ENCODE results near the gene AP1B1.

Gene AP1B1

GRCh38 chr22:29387921-29388758 is at the start of gene AP1B1:
TSS of gene AP1B1 (minus strand) at chr22:29388570. CDS start at chr22:29367243, 21,327 bp downstream.
- H3K27ac ChIP-seq: peak within 1 kb of the TSS; percentile 90
- TF ChIP-seq, protein P1, sequence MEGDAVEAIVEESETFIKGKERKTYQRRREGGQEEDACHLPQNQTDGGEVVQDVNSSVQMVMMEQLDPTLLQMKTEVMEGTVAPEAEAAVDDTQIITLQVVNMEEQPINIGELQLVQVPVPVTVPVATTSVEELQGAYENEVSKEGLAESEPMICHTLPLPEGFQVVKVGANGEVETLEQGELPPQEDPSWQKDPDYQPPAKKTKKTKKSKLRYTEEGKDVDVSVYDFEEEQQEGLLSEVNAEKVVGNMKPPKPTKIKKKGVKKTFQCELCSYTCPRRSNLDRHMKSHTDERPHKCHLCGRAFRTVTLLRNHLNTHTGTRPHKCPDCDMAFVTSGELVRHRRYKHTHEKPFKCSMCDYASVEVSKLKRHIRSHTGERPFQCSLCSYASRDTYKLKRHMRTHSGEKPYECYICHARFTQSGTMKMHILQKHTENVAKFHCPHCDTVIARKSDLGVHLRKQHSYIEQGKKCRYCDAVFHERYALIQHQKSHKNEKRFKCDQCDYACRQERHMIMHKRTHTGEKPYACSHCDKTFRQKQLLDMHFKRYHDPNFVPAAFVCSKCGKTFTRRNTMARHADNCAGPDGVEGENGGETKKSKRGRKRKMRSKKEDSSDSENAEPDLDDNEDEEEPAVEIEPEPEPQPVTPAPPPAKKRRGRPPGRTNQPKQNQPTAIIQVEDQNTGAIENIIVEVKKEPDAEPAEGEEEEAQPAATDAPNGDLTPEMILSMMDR (conservative IDR thresholded peaks at IDR 0.05): no peak
- peak; percentile 70 for TF ChIP-seq ZFX (IDR thresholded peaks at IDR 0.05)

DNA sequence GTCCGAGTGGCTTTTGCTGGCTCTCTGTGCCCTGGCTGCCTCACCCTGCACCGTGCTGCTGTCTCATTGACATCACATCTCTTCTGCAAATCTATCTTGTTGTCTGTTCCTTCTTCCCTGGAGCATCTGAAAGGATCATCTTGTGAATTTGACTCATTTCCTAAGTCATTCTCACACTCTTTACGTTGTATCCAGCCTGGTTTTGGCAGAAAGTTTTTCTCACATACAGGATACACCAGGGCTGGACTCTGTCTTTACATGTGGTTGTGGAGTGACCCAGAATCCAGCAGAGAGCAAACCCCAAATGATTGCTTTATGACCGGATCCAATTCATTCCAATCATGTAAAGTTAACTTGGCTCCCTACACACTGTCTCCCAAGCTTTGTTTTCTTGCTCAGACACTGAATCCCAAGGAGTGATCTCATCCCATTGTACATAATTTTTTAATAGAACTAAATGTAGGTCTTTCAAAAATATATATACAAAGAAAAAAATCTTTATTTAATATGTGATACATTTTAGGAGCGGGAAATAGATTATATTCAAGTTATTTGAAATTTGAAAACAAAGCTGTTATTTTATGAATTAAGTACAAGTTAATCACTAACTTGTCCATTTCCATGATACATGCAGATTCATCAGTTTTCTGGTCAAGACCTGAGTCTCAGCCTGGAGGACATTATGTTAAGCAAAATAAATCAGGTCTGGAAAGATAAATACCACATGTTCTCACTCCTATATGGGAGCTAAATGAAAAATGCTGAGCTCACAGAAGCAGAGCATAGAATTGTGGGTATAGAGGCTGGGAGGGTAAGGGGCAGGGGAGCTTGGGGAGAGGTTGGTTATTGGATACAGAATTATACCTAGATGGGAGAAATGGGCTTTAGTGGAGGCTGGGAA is 47.1 kb upstream of the AP1B1 start:
- TF ChIP-seq ZFX (IDR thresholded peaks at IDR 0.05): no peak
- TF ChIP-seq, protein P1 (conservative IDR thresholded peaks at IDR 0.05): no peak
- H3K27ac ChIP-seq: no peak overlapping the region

GRCh38 chr22:29434288-29434687 is 45.9 kb upstream of the AP1B1 start:
- H3K27ac ChIP-seq: no peak overlapping the region
- no peak for TF ChIP-seq ZFX (IDR thresholded peaks at IDR 0.05)
- TF ChIP-seq, protein P1 (conservative IDR thresholded peaks at IDR 0.05): no peak

GRCh38 chr22:29433856-29434255 is 45.5 kb upstream of the AP1B1 start:
- TF ChIP-seq, protein P1 (conservative IDR thresholded peaks at IDR 0.05): no peak
- TF ChIP-seq ZFX (IDR thresholded peaks at IDR 0.05): no peak
- no peak overlapping the region for H3K27ac ChIP-seq

DNA sequence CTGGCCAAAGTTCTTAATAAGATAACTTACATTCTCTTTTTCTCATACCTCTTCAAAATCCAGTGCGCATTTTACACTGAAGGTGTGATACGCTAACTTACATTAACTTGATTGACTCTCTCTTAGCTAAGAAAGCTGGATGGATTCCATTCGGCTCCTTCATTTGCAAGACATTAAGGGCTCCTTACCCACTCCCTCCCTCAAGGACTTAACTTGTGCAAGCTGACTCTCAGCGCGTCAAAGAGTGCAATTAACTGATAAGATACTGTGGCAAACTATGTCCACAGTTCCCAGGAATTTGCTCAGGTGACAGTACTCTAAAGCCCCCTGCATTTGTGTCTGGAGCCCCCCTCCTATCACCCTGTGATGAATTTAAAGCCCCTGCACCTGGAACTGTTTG is 43.6 kb upstream of the AP1B1 start:
- no peak overlapping the region for H3K27ac ChIP-seq
- TF ChIP-seq ZFX (IDR thresholded peaks at IDR 0.05): no peak
- TF ChIP-seq, protein P1 (conservative IDR thresholded peaks at IDR 0.05): no peak

GRCh38 chr22:29427176-29427760 is 38.9 kb upstream of the AP1B1 start:
- TF ChIP-seq ZFX (IDR thresholded peaks at IDR 0.05): no peak
- TF ChIP-seq, protein P1 (conservative IDR thresholded peaks at IDR 0.05): no peak
- H3K27ac ChIP-seq: no peak overlapping the region
